Activated CD4-positive, alpha-beta T cell treated with anti-CD3 and anti-CD28 coated beads, Interleukin-2, amount 50 U/mL, for 1 hour (primary cell): ENCODE results near the gene BBX.
"Not testable (repeated sequence)": the region's sequence is repeated elsewhere in the genome, so short reads cannot be mapped to it uniquely, and the experiment has no call there.

ENCODE experiments used
- DNase-seq: peaks from one replicate; pipeline ENCODE4 v3.0.0-alpha.2; 2020

Gene BBX

DNA sequence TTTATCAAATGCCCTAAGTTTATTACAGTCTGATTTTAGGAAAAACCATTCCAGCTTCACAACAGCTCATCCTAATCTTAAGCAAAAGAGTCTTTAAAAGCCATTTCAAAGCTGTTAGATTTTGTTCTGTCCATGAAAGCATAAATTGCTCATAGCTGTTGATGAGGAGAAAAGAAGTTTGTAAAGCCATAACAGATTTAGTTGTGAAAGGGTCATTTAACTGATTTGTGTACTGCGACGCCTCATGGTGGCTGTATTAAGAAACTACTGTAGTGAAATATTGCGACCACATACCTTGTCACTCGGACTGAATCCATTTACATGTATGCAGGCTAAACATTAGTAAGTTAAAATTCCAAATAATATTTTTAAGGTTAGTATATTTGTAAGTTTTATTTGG is 20.9 kb downstream of the BBX start:
- no peak for DNase-seq

DNA sequence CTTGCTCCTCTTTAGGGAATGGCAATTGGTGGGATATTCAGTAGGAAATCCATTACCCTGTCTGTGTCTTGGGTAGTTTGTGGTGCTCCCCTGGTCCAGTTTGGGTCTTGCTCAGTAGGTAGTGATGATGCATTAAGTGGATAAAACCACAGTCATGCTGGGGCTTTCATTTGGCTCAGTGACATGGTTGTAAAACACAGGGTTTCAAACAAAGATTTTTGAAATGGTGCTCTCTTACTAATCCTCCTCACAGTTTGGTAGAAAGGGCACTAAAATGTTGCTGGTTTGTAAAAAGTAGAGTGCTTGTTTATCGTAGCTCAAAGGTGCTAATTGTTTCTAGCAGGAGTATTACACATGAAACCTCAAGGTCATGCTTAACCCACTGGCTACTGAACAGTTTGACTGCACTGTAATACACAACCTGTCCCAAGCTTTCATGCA is 22.9 kb downstream of the BBX start:
- no peak for DNase-seq

DNA sequence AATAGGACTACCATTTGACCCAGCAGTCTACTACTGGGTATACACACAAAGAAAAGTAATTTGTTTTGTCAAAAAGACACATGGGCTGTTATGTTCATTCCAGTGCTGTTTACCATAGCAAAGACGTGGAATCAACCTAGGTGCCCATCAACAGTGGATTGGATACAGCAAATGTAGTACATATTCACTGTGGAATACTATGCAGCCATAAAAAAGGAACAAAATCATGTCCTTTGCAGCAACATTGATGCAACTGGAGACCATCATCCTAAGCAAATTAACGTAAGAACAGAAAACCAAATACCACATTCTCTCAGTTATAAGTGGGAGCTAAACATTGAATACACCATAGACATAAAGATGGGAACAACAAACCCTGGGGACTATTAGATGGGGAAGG is 25.8 kb downstream of the BBX start:
- DNase-seq, result no peak

DNA sequence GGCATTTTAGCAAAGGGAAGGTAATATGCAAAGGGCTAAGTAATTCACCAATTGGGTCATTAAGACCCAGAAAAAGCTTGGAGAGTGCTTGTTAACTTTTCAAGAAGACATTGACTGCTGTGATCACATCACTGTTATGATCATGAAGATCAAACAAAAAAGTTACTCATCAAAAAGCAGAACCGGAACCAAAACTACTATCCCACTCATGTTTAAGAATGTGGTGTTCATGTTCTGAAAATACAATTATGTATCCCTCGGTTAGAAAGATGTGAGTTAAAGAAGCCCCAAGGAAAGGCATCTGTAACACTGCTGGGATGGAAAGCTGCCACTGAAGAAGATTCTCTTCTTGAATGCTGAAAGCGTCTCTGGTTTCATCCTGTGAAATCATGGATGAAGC is 32.6 kb downstream of the BBX start:
- DNase-seq, result no peak

DNA sequence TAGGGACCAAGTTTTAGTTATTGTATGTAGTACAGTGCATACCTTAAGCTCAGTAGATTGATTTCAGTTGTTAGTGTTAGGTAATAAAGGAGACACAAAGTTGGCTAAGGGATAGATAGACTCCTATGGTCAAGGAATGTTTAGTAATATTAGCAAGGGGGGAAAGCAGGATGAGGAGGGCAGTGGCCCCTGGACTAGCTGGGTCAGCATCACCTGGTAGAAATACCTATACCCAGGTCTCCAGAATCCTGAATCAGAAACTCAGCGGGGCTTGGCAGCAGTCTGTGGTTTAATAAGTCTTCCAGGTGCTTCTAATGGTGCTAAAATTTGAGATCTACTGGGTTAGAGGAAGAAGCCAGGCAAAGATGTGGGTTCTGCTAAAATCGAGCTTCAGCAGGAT is 35.0 kb downstream of the BBX start:
- DNase-seq, result no peak

DNA sequence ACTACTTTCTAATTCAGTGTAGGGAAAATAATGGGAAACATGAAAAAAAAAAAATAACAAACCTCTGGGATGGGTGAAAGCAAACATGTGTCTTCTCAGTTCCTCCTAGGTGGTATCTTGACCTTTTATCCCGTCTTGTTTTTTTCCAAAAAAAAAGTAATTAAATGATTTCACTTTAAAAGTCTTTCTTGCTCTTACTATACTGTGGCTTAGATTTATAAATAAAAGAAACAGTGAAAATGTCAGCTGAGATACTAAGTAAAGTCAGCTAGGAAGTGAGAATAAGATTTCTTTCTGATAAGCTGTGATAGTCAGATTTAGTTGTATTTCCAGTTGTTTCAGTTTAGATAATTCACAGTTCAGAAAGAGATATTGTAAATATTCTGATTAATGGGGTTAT is 37.4 kb downstream of the BBX start:
- DNase-seq, result no peak

DNA sequence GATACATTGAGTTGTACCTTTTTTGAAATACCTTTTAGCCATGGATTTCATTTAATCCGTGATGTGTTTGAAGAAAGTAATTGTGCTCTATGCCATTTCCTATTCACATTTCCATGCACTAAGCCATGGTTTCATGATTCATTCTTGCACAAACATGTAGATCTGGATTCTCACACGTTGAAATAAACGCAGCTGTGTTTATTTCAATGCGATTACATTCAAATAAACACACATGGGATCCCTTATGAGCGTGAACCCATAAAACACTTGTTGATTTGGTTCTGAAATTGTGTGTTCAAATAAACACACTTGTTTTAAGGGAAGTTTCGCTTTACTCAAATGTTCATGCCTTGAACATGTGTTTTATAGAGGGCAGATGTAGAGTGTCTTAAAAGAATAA is 39.2 kb downstream of the BBX start:
- DNase-seq, result no peak

DNA sequence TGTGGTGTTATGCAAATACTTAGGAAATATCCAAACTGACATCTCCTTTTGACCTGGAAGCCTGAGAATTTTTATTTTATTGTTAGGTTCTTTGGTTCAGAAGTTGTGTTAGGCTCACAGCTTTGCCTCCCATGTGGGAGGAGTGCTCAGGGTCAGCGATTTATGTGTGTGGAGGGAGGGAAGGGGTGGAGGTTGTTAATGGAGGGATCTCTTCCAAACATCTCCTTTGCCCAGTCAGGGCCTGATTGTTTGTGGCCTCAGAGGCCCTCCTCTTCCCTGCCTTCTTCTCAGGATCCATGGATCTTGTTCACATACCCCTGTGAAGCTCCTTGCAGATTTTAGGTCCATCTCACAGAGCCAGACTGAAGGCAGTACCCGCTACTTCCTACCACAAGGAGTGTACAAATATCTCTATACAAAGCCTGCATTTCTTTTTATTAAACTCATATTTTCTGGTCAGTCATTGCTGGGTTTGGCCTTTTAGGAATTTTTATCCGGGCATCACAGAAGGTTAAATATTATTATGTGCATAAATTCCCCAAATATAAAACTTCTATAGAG is 40.3 kb downstream of the BBX start:
- no peak for DNase-seq

DNA sequence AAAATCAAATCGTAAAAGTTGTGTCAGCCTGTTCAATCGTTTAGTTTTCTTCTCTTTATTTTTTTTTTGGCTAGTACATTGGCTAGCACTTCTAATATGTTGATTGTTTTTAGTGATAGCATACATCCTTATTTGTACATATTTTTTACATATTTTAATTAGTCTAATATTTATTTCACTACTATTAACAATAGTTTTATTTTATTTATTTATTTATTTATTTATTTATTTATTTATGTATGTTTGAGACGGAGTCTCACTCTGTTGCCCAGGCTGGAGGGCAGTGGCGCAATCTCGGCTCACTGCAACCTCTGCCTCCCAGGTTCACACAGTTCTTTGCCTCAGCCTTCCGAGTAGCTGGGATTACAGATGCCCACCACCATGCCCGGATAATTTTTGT is 42.5 kb downstream of the BBX start:
- not testable (repeated sequence) for DNase-seq

DNA sequence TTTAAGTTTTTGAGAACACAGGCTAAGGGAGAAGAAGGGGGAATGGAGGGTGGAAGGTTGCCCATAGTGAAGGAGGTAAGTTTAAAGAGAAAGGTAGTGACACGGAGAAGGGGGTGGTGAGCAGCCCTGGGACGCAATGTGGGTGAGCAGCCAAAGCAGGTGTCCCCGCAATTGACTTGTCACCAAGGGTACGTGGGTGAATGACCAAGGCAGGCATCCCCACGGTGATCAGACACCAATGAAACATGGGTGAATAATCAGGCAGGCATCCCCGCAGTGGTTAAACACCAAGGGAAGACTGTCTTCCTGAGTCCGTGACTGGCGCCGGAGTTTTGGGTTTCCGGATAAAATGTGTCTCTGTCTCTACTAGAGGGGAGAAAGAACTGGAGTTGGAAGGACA is 48.3 kb downstream of the BBX start:
- DNase-seq, result not testable (repeated sequence)

DNA sequence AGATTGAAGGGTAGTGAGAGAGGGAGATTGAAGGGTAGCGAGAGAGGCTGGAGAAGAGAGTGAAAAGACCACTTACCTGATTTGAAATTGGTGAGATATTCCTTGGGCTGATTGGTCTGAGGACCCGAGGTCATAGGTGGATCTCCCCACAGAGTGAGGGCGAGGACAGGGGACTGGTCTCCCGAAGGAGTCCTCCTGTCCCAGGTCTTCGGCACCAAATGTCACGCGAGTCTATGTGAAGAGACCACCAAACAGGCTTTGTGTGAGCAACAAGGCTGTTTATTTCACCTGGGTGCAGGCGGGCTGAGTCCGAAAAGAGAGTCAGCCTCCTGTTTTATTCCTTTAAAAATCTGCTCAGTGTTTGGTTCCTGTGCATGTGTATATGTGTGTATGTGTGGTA is 48.7 kb downstream of the BBX start:
- DNase-seq, result not testable (repeated sequence)

DNA sequence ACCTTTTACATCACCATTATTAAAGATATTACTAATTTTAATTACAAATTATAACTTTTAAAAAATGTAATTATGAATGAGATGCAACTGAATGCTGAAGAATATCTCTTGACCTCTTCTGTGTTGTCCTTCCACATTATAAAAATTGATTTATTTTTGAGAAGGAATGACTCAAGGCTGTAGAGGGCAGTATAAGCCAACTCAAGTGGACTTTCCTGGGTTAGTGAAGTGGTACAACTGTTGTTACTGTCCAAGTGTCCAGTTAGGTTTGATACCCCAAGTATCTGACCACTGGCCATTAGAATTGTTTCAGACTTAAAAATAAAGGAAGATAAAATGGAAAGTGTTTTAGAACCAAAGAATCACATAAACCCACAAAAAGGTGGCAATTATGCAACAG is 51.9 kb downstream of the BBX start:
- DNase-seq, result no peak

DNA sequence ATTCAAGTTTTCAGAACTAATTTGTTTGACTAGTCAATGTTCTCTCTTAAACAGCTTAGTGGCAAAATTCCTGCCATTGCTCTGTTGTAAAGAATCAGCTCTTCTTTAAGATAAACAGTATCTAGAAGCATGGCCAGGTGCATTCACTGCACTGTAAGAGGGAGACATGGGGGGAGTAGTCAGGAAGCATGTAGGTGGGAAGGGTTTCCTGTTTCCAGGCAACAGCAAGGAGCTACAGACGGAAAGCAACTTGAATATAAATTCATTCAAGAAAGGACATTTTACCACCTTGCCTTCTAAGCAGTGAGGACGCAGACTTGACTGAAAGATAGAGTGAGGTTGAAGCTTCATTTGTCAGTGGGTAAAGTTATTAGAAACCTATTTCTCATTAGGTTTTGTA is 55.3 kb downstream of the BBX start:
- DNase-seq, result no peak

DNA sequence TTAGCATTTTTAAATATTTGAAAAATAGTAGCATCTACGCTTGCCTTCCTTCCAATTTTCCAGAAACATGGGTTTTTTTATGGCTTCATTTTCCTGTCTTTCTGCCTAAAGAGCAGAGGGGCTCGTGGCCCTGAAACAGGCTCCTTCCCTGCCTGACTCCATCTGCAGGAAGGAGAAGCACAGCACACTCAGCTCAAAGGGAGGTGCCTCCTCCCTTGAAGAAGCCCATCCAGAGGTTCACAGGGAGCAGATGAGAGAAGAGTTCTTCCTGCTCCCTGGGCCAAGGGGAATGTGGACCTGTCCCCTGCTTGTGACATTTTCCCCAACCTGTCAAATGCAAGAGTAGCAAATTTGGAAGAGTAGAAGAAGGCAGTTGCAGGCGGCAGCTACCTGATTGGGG is 55.8 kb downstream of the BBX start:
- DNase-seq, result no peak

DNA sequence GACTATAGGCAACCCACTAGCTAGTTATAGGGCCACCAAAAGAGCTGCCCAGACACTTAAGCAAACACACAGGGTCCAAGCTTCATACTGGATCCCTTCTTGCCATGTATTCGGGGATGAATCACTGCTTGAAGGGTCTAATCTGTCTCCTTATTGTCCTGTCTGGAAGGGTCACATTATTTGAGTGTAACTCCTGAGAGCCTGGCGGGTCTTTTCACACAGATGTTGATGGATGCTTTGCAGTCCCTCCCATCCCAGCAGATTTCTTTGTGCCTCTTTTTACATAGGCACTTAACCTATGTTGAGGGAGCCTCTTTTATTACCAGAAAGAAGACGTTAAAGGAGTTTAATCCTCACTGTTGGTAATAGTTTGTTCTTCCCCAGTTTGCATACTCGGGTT is 56.6 kb downstream of the BBX start:
- DNase-seq, result no peak

DNA sequence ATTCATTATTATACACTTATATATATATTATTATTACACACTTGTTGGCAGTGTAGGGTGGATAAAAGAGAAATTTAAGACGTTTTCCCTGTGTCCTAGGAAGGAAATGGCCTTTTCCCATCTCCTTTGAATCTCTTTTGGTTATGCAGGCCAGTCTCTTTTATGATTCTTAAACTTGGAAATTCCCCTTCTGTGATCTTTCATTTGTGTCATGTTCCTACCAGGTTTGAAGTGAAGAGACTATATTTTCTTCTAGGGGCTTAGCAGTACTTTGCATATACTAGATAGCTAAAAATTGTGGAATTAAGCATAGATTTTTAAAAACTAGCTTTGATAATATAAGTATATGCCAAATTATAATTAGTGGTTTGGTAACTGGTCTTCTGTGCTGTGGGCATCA is 58.5 kb downstream of the BBX start:
- DNase-seq, result no peak

DNA sequence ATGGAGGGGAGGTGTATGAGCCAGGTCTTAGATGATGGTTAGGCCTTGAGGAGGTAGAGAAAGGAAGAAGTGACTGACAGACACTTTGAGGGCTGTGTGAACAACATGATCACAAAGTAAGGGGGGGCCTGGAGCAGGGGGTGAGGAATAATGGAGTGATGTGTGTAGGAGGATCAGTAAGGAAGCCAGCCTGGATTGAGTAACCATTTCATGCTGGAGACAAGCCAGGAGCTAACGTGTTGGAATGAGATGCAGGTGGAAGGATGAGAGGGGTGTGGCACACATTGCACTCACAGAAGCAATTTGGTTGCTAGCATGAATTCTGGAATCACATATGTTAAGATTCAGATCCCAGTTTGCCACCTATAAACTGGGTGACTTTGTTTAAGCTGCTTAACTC is 65.5 kb downstream of the BBX start:
- no peak for DNase-seq

DNA sequence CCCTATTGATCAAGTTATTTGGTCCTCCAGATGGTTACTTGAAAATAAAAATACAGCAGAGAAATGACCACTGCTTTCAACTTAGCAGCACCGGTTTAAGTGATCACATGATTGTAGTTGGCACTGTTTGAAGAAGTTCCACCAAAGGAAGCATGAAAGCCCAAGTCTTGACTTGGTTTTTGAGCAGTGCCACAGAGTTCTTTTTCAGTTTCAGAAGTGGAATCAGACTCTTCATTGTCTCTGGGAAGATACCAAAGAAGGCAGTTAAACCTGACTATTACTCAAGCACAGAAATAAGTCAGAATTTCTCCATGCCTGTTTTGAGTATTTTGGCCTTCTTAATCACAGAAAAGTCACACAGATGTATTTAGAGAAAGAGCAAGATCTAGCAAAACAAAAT is 66.7 kb downstream of the BBX start:
- DNase-seq, result no peak

DNA sequence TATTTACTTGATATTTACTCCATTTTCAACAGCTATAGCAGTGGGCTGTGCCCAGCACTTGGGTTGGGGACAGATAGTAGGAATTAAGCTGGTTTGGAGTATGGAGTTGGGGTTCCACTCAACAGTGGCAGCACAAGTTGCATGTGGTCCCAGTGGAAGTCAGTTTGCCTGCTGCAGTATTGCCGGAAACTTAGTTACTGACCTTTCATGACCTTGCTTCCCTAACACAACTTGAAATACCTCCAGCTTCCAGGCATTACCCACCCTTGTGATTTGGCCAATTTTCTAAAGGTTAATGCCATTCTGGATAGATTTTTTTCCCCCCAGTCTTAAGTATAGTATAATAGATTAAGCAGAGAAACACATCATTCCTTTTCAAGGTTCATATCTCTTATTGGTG is 68.0 kb downstream of the BBX start:
- DNase-seq, result no peak

DNA sequence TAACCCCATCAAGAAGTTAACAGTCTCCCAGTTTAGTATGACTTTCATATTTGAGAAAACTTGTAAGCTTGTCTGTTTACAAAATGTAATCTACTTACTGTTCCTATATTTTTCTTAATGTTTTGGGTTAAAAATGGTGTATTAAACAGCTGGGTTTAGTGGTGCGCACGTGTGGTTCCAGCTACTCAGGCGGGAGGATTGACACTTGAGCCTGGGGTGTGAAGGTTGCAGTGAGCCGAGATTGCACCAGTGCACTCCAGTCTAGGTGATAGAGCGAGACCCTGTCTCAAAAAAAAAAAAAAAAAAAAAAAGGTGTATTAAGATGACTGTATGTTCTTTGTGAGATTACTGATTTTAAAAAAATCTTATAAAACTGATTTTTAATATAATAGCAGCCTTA is 69.3 kb downstream of the BBX start:
- no peak for DNase-seq

DNA sequence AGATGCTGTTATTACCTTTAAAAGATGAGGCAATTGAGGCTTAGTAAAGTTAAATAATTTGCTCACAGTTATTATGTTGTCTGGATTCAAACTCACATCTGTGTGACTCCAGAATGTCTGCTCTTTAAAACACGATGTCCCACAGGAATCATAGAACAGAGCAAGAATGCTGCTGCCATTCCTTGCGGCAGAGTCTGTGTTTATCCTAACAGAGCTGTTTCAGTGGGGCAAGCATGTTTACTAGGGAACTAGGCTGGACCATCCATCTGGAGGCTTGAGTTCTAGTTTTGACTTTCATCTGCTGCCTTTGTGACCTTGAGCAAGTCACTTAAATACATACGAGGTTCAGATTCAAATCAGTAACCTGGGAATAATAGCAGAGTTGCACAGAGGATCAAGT is 72.1 kb downstream of the BBX start:
- no peak for DNase-seq

DNA sequence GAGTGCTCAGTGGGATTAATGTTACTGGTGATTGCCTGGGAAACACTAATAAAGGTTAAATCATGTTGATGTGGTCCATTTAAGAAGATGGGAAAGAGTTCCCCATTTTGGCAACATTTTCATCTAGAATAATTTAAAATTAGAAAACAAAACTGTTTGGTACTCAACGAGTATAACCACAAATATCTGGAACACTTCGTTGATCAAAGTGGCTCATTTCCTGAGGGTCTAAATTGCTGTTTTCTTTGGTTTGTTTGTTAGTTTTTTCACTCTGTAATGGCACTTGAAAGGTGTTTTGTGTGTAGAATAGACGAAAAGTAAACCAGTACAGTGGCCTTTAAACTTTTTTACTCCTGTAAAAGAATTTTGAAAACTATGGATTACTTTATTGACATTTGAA is 73.9 kb downstream of the BBX start:
- no peak for DNase-seq

DNA sequence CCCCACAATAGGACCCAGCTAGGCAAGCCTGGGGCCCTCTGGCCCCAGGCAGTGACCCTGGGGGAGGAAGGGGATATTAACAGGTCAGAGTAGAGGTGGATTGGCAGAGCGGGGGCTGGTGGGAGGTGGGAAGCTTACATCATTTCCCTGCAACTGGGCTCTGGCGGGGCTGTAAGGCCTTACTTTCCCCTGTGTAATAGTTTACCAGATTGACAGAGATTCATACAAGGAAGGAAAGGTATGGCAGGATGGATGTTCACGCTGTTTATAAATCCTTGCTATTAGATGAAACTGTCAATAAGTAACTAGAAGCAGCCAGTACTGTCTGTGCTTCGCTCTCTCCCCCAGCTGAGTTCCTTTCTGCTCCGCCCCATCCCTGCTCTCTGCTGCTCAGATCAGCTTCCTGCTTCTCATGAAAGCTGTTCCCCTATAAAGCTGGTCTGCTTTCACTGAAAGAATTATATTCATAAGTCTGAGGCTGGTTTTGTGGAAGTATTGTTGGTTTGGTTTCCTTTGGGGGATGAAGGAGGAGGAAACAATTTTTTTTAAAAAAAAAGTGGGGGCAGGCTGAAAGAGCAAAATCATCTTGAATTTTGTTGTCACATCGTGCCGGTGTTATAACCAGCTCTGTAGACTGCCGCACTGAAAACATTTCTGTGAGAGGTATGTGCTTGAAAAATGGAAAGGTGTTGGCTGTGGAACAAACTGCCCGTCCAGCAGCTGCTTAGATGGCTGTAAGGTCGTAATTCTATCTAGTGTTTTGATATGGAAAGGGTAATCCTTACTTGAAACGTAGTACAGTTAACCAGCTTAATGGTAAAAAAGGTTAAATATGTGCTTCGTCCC is 76.4 kb downstream of the BBX start:
- DNase-seq, result peak; percentile 27

DNA sequence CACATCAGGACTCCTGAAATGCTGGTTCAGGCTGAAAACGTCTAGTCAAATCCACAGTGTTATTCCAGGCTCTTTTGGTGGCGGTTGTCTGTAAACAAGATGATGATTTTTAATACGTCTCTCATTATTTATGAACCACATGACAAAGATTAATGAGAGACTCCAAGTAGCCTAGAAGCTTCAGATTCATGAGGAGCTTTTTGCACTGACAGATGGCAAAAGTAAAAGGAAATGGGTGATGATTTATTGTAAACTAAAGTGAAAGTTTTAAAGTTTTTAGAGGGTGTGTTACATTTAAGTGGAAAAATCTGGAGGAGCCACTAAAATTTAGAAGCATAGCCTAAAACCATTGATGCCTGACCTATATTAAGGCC is 77.0 kb downstream of the BBX start:
- no peak for DNase-seq

DNA sequence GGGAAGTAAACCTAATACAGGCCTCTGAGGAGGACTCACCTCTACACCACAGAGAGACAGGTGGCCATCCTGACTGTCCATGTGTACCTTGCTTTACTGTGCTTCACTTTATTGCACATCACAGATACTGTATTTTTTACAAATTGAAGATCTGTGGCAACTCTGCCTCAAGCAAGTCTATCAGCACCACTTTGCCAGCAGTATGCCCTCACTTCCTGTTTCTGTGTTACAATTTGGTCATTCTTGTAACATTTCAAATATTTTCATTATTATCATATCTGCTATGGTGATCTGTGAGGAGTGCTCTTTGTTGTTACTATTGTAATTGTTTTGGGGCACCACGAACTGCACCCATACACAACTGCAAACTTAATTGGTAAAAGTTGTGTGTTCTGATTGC is 78.0 kb downstream of the BBX start:
- DNase-seq, result no peak
